MG63 (cell line): ENCODE measurements around the gene IMMP2L. TPM values are rescaled to one million over a fixed set of nuclear protein-coding genes. Genes with fewer than 3 reads are reported as not detected.
"Not testable (repeated sequence)": the region's sequence is repeated elsewhere in the genome, so short reads cannot be mapped to it uniquely, and the experiment has no call there.

Experiments used
- DNase-seq: peaks from one replicate; pipeline ENCODE4 v3.0.0-alpha.2; 2020
- H3K27me3 ChIP-seq: fragments of 250-450 bp; sonication (Bioruptor Pico); 2 replicates; pipeline ENCODE4 v1.5.1; 2020; ENCODE audit warnings: mild to moderate bottlenecking, moderate library complexity
- H3K36me3 ChIP-seq: fragments of 250-450 bp; sonication (Bioruptor Pico); 2 replicates; pipeline ENCODE4 v1.5.1; 2020; ENCODE audit warnings: mild to moderate bottlenecking, moderate library complexity
- H3K4me3 ChIP-seq: fragments of 250-450 bp; sonication (Bioruptor Pico); 2 replicates; pipeline ENCODE4 v1.5.1; 2020; ENCODE audit warnings: mild to moderate bottlenecking, moderate library complexity
- H3K9me3 ChIP-seq: fragments of 250-450 bp; sonication (Bioruptor Pico); 2 replicates; pipeline ENCODE4 v1.5.1; 2020; ENCODE audit warnings: mild to moderate bottlenecking, moderate library complexity
- total RNA-seq: library from RNA; depleted of rRNA; stranded (reverse); fragments of >200 nt; shearing (Covaris generic); gene quantifications from 2 replicates; pipeline ENCODE4 v1.2.3, GENCODE V29; 2014; ENCODE audit warnings: low replicate concordance

The IMMP2L gene
- total RNA-seq, 1 experiment from 2014 or later: 8.8 TPM

- Histone ChIP-seq H3K9me3 (no peaks in the 10 kb centered on the region), H3K36me3 (no peaks in the 10 kb centered on the region), H3K27me3 (no peaks in the 10 kb centered on the region), H3K4me3 (no peak overlapping the region)
- no peak for DNase-seq
These were observed 75.7 kb downstream of the IMMP2L start for GRCh38 chr7:111486472-111487142.

- H3K4me3 ChIP-seq: no peak overlapping the region
- no peaks in the 10 kb centered on the region for H3K27me3 ChIP-seq
- no peaks in the 10 kb centered on the region for H3K36me3 ChIP-seq
These were observed 76.5 kb downstream of the IMMP2L start for GRCh38 chr7:111485701-111486380.

GRCh38 chr7:111483078-111483477, 79.2 kb downstream of the IMMP2L start:
- DNase-seq: no peak
- Histone ChIP-seq H3K4me3 (no peak overlapping the region), H3K36me3 (no peaks in the 10 kb centered on the region), H3K27me3 (no peaks in the 10 kb centered on the region), H3K9me3 (no peaks in the 10 kb centered on the region)

More at GRCh38 chr7:111485701-111486380, 76.5 kb downstream of the IMMP2L start:
- no peak for DNase-seq
- no peaks in the 10 kb centered on the region for H3K9me3 ChIP-seq

GRCh38 chr7:111477462-111478225, 84.6 kb downstream of the IMMP2L start:
- H3K9me3 ChIP-seq: no peaks in the 10 kb centered on the region
- no peaks in the 10 kb centered on the region for H3K36me3 ChIP-seq
- H3K4me3 ChIP-seq: no peak overlapping the region
- no peaks in the 10 kb centered on the region for H3K27me3 ChIP-seq
- no peak for DNase-seq

GRCh38 chr7:111476586-111477293, 85.6 kb downstream of the IMMP2L start:
- H3K4me3 ChIP-seq: no peak overlapping the region
- no peak for DNase-seq
- H3K36me3 ChIP-seq: no peaks in the 10 kb centered on the region
- no peaks in the 10 kb centered on the region for H3K27me3 ChIP-seq
- H3K9me3 ChIP-seq: no peaks in the 10 kb centered on the region

GRCh38 chr7:111475959-111476358, 86.3 kb downstream of the IMMP2L start:
- Histone ChIP-seq H3K4me3 (no peak overlapping the region), H3K36me3 (no peaks in the 10 kb centered on the region), H3K27me3 (no peaks in the 10 kb centered on the region), H3K9me3 (no peaks in the 10 kb centered on the region; the same call in 1 of the 2 replicates)
- no peak for DNase-seq

- H3K27me3 ChIP-seq: no peaks in the 10 kb centered on the region
- no peaks in the 10 kb centered on the region for H3K36me3 ChIP-seq
- H3K4me3 ChIP-seq: no peak overlapping the region
- no peak for DNase-seq
- no peaks in the 10 kb centered on the region; the same call in 1 of the 2 replicates for H3K9me3 ChIP-seq
These were observed 86.9 kb downstream of the IMMP2L start for GRCh38 chr7:111475419-111475748.

- Histone ChIP-seq H3K27me3 (no peaks in the 10 kb centered on the region), H3K9me3 (no peaks in the 10 kb centered on the region; the same call in 1 of the 2 replicates), H3K36me3 (no peaks in the 10 kb centered on the region), H3K4me3 (no peak overlapping the region)
- DNase-seq: no peak
These were observed 87.4 kb downstream of the IMMP2L start for GRCh38 chr7:111474723-111475418.

GRCh38 chr7:111473449-111474198, 88.7 kb downstream of the IMMP2L start:
- H3K4me3 ChIP-seq: no peak overlapping the region
- DNase-seq: no peak
- H3K36me3 ChIP-seq: no peaks in the 10 kb centered on the region
- no peaks in the 10 kb centered on the region for H3K27me3 ChIP-seq
- no peaks in the 10 kb centered on the region; the same call in 1 of the 2 replicates for H3K9me3 ChIP-seq

- Histone ChIP-seq H3K27me3 (no peaks in the 10 kb centered on the region), H3K4me3 (no peak overlapping the region), H3K36me3 (no peaks in the 10 kb centered on the region), H3K9me3 (no peaks in the 10 kb centered on the region; the same call in 1 of the 2 replicates)
- DNase-seq: no peak
These were observed 91.3 kb downstream of the IMMP2L start for GRCh38 chr7:111470998-111471397.

GRCh38 chr7:111469894-111470293, 92.4 kb downstream of the IMMP2L start:
- H3K36me3 ChIP-seq, H3K4me3 ChIP-seq, H3K27me3 ChIP-seq, H3K9me3 ChIP-seq, DNase-seq: not testable (repeated sequence)

GRCh38 chr7:111465774-111466173, 96.5 kb downstream of the IMMP2L start:
- H3K4me3 ChIP-seq, H3K9me3 ChIP-seq, H3K27me3 ChIP-seq, DNase-seq, H3K36me3 ChIP-seq: not testable (repeated sequence)

- Histone ChIP-seq H3K4me3 (no peak overlapping the region), H3K27me3 (no peaks in the 10 kb centered on the region), H3K9me3 (no peaks in the 10 kb centered on the region), H3K36me3 (no peaks in the 10 kb centered on the region)
- no peak for DNase-seq
These were observed 101.6 kb downstream of the IMMP2L start for GRCh38 chr7:111460695-111461094.

GRCh38 chr7:111459757-111460280, 102.5 kb downstream of the IMMP2L start:
- no peak for DNase-seq
- Histone ChIP-seq H3K27me3 (no peaks in the 10 kb centered on the region), H3K4me3 (no peak overlapping the region), H3K9me3 (no peaks in the 10 kb centered on the region), H3K36me3 (no peaks in the 10 kb centered on the region)

- no peak for DNase-seq
- H3K9me3 ChIP-seq: no peaks in the 10 kb centered on the region
- no peaks in the 10 kb centered on the region for H3K27me3 ChIP-seq
- no peaks in the 10 kb centered on the region for H3K36me3 ChIP-seq
- H3K4me3 ChIP-seq: no peak overlapping the region
These were observed 103.1 kb downstream of the IMMP2L start for GRCh38 chr7:111459065-111459756.
